Tibial nerve (tissue), 3 donors: ENCODE results near the gene MARS1.

ENCODE experiments used
- POLR2A ChIP-seq, 2 donors: fragments of 450-650 bp; IDR thresholded peaks; one replicate each; pipeline ENCODE4 v1.6.1; 2017; ENCODE audit warnings: antibody characterized with exemption in 2 of 2, mild to moderate bottlenecking in 2 of 2, moderate library complexity in 2 of 2
- TF ChIP-seq, protein P1 (sequence below), 5 experiments: fragments of 200-600 bp in 3 of 5; fragments of 450-650 bp in 2 of 5; sonication (generic) in 3 of 5; IDR thresholded peaks; one replicate each; pipeline ENCODE4 v1.5.1; 2016 to 2019; ENCODE audit warnings: antibody characterized with exemption in 5 of 5, mild to moderate bottlenecking in 3 of 5, moderate library complexity in 2 of 5

DNA sequence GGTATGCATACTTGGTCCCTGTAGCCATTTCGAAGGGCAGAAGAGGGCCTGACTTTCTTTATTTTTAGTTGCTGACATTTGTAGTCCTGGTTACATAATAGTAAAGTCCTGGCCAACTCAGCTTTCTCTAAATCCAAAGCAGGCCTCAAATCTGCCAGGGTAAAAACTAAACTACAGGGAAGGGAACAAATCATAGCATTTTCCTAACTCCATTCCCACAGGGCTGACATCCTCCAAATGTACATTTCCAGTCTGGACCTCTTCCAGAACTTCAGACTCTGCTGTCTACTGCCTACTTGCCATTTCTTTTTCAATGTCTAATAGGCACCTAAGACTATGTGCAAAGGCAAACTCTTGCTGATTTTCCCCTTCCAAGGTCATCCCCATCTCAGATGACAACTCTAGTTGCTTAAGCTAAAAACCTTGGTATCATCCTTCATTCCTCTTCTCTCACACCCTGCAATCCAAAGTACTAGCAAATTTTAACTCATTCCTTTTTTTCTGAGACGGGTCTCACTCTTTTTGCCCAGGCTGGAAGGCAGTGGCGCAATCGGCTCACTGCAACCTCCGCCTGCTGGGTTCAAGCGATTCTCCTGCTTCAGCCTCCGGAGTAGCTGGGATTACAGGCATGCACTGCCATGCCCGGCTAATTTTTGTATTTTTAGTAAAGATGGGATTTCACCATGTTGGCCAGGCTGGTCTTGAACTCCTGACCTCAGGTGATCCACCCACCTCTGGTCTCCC, 30.5 kb downstream of the MARS1 start:
- TF ChIP-seq, protein P1, sequence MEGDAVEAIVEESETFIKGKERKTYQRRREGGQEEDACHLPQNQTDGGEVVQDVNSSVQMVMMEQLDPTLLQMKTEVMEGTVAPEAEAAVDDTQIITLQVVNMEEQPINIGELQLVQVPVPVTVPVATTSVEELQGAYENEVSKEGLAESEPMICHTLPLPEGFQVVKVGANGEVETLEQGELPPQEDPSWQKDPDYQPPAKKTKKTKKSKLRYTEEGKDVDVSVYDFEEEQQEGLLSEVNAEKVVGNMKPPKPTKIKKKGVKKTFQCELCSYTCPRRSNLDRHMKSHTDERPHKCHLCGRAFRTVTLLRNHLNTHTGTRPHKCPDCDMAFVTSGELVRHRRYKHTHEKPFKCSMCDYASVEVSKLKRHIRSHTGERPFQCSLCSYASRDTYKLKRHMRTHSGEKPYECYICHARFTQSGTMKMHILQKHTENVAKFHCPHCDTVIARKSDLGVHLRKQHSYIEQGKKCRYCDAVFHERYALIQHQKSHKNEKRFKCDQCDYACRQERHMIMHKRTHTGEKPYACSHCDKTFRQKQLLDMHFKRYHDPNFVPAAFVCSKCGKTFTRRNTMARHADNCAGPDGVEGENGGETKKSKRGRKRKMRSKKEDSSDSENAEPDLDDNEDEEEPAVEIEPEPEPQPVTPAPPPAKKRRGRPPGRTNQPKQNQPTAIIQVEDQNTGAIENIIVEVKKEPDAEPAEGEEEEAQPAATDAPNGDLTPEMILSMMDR (IDR thresholded peaks at IDR 0.05), result no peak
- no peak for TF ChIP-seq POLR2A (IDR thresholded peaks at IDR 0.05)
